Adipocyte (in vitro differentiated cells): ENCODE results near the gene FIZ1.
A peak's percentile ranks its signal among the peaks of the same experiment; 100 is the strongest.
"Not testable (repeated sequence)": the region's sequence is repeated elsewhere in the genome, so short reads cannot be mapped to it uniquely, and the experiment has no call there.

Experiments
- DNase-seq: peaks from one replicate; pipeline ENCODE4 v3.0.0-alpha.2; 2015; ENCODE audit warnings: low read depth
- H3K27me3 ChIP-seq: replicated peaks from 2 replicates; pipeline ENCODE4 v1.7.0; 2013; ENCODE audit warnings: mild to moderate bottlenecking, low read length, moderate library complexity; ENCODE audit not compliant: control insufficient read depth, insufficient read depth
- H3K36me3 ChIP-seq: 2 replicates; pipeline ENCODE4 v1.7.0; 2013; ENCODE audit warnings: low read length, mild to moderate bottlenecking, moderate library complexity; ENCODE audit not compliant: control insufficient read depth, insufficient read depth, severe bottlenecking
- H3K4me1 ChIP-seq: 2 replicates; pipeline ENCODE4 v1.7.0; 2013; ENCODE audit warnings: mild to moderate bottlenecking, low read length, moderate library complexity; ENCODE audit not compliant: control insufficient read depth, insufficient read depth
- H3K4me3 ChIP-seq: 2 replicates; pipeline ENCODE4 v1.7.0; 2013; ENCODE audit warnings: mild to moderate bottlenecking, low read length, moderate library complexity
- H3K9ac ChIP-seq: 2 replicates; pipeline ENCODE4 v1.7.0; 2013; ENCODE audit warnings: mild to moderate bottlenecking, low read length, moderate library complexity
- H3K9me3 ChIP-seq: 2 replicates; pipeline ENCODE4 v1.7.0; 2013; ENCODE audit warnings: mild to moderate bottlenecking, low read length, moderate library complexity; ENCODE audit not compliant: control insufficient read depth

Gene FIZ1

GRCh38 chr19:55579766-55580621 is 19.3 kb downstream of the FIZ1 start:
- H3K9ac ChIP-seq, result peak overlapping the region; percentile 95
- H3K9me3 ChIP-seq, result no peaks in the 10 kb centered on the region
- peak; percentile 73 for DNase-seq
- peaks cover 28% of the 10 kb centered on the region for H3K4me1 ChIP-seq
- H3K27me3 ChIP-seq, result no peaks in the 10 kb centered on the region
- H3K4me3 ChIP-seq, result peak overlapping the region; percentile 93
- peaks cover 10% of the 10 kb centered on the region for H3K36me3 ChIP-seq

GRCh38 chr19:55578761-55579747 is 20.3 kb downstream of the FIZ1 start:
- Histone ChIP-seq H3K27me3 (no peaks in the 10 kb centered on the region), H3K9ac (peak overlapping the region; percentile 95), H3K4me3 (peak overlapping the region; percentile 93), H3K9me3 (no peaks in the 10 kb centered on the region), H3K4me1 (peaks cover 23% of the 10 kb centered on the region), H3K36me3 (peaks cover 10% of the 10 kb centered on the region)
- no peak for DNase-seq

GRCh38 chr19:55578031-55578760 is 21.1 kb downstream of the FIZ1 start:
- H3K4me1 ChIP-seq, result peaks cover 18% of the 10 kb centered on the region
- H3K9ac ChIP-seq, result no peak overlapping the region
- DNase-seq, result no peak
- H3K9me3 ChIP-seq, result no peaks in the 10 kb centered on the region
- H3K36me3 ChIP-seq, result peaks cover 10% of the 10 kb centered on the region
- H3K4me3 ChIP-seq, result no peak overlapping the region
- H3K27me3 ChIP-seq, result no peaks in the 10 kb centered on the region

- peaks cover 10% of the 10 kb centered on the region for H3K36me3 ChIP-seq
- peaks cover 13% of the 10 kb centered on the region for H3K4me1 ChIP-seq
- no peaks in the 10 kb centered on the region for H3K9me3 ChIP-seq
- no peak overlapping the region for H3K9ac ChIP-seq
- H3K27me3 ChIP-seq, result no peaks in the 10 kb centered on the region
- H3K4me3 ChIP-seq, result no peak overlapping the region
- DNase-seq, result no peak
Measured at GRCh38 chr19:55576746-55577145, 22.6 kb downstream of the FIZ1 start.

- H3K9me3 ChIP-seq, H3K4me1 ChIP-seq, DNase-seq, H3K36me3 ChIP-seq, H3K4me3 ChIP-seq, H3K27me3 ChIP-seq, H3K9ac ChIP-seq: not testable (repeated sequence)
Measured at GRCh38 chr19:55573929-55574328, 25.4 kb downstream of the FIZ1 start.

- H3K36me3 ChIP-seq, H3K4me3 ChIP-seq, H3K4me1 ChIP-seq, H3K27me3 ChIP-seq, H3K9ac ChIP-seq, DNase-seq, H3K9me3 ChIP-seq: not testable (repeated sequence)
Measured at GRCh38 chr19:55569477-55569876, 29.8 kb downstream of the FIZ1 start.

- H3K4me1 ChIP-seq, result no peaks in the 10 kb centered on the region
- no peak overlapping the region for H3K9ac ChIP-seq
- DNase-seq, result no peak
- H3K4me3 ChIP-seq, result no peak overlapping the region
- H3K36me3 ChIP-seq, result no peaks in the 10 kb centered on the region
- peaks cover 7% of the 10 kb centered on the region for H3K9me3 ChIP-seq
- H3K27me3 ChIP-seq, result peaks cover 6% of the 10 kb centered on the region
Measured at GRCh38 chr19:55567708-55568328, 31.5 kb downstream of the FIZ1 start.

GRCh38 chr19:55566823-55567222 is 32.5 kb downstream of the FIZ1 start:
- Histone ChIP-seq H3K4me1 (no peaks in the 10 kb centered on the region), H3K9me3 (peaks cover 7% of the 10 kb centered on the region), H3K27me3 (peaks cover 6% of the 10 kb centered on the region), H3K4me3 (no peak overlapping the region), H3K9ac (no peak overlapping the region), H3K36me3 (no peaks in the 10 kb centered on the region)
- no peak for DNase-seq

- H3K9me3 ChIP-seq, result peaks cover 9% of the 10 kb centered on the region
- no peak for DNase-seq
- no peaks in the 10 kb centered on the region for H3K4me1 ChIP-seq
- H3K9ac ChIP-seq, result no peak overlapping the region
- peaks cover 13% of the 10 kb centered on the region for H3K27me3 ChIP-seq
- no peak overlapping the region for H3K4me3 ChIP-seq
- no peaks in the 10 kb centered on the region for H3K36me3 ChIP-seq
Measured at GRCh38 chr19:55563261-55563690, 36.0 kb downstream of the FIZ1 start.

GRCh38 chr19:55559684-55560083 is 39.6 kb downstream of the FIZ1 start:
- Histone ChIP-seq H3K4me3 (no peak overlapping the region), H3K27me3 (peaks cover 13% of the 10 kb centered on the region), H3K4me1 (no peaks in the 10 kb centered on the region), H3K9me3 (peaks cover 9% of the 10 kb centered on the region), H3K36me3 (no peaks in the 10 kb centered on the region), H3K9ac (no peak overlapping the region)
- DNase-seq, result no peak
